ENCODE results near the gene IDH3G. TPM values are rescaled to one million over a fixed set of nuclear protein-coding genes. Genes with fewer than 3 reads are reported as not detected.

The IDH3G gene
- total RNA-seq, 1 donor from 2014 or later, result 41.9 TPM

- TF ChIP-seq EZH2 (IDR thresholded peaks at IDR 0.05; ENCODE audit: insufficient read depth, low read length) (no peak), CTCF (IDR thresholded peaks at IDR 0.05; ENCODE audit: insufficient read depth, low read depth, low read length) (no peak)
Observed at GRCh38 chrX:153806999-153807575, 12.9 kb upstream of the IDH3G start.

DNA sequence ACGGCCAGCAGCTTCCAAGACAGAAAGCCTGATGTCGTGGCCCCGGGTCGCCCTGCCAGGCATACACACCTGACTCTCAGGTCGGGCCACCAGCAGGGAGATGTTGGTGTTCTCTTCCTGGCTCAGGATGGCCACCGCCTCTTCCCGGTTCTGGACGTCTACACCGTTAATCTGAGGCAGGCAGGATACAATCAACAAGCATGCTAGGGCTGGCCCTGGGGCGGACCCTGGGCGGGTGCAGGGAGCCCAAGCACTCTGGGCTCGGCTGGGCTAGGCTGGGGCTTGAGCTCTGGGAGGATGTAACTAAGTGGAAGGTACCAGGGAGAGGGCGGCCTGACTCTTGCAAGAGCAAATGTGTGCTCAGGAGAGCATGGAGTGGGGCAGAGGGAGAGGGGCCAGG, 11.3 kb upstream of the IDH3G start:
- H3K9me3 ChIP-seq (ENCODE audit: insufficient read depth, low read depth, low read length), result no peaks in the 10 kb centered on the region
- no peaks in the 10 kb centered on the region for H3K79me2 ChIP-seq (ENCODE audit: insufficient read depth, low read length)
- no peaks in the 10 kb centered on the region for H3K36me3 ChIP-seq (ENCODE audit: insufficient read depth, low read length)
- H2AFZ ChIP-seq (ENCODE audit: low read depth, low read length), result no peak overlapping the region
- H3K9me3 Mint-ChIP-seq (ENCODE audit: unreplicated experiment), result no peaks in the 10 kb centered on the region
- peaks cover 3% of the 10 kb centered on the region for H3K36me3 Mint-ChIP-seq (ENCODE audit: low read depth, unreplicated experiment)
- no peaks in the 10 kb centered on the region for H3K4me1 ChIP-seq (ENCODE audit: insufficient read depth, low read length)
- no peak overlapping the region for H3K9ac ChIP-seq (ENCODE audit: low read length)
- no peaks in the 10 kb centered on the region for H3K4me1 Mint-ChIP-seq (ENCODE audit: low read depth, unreplicated experiment)
- FAIRE-seq (no peak), DNase-seq (ENCODE audit: low read depth) (no peak)
- no peak overlapping the region for H3K4me3 Mint-ChIP-seq (ENCODE audit: unreplicated experiment)
- peaks cover 2% of the 10 kb centered on the region for H3K27me3 Mint-ChIP-seq (ENCODE audit: low read depth, unreplicated experiment)
- H3K4me2 ChIP-seq (ENCODE audit: low read length), result no peak overlapping the region
- no peaks in the 10 kb centered on the region for H4K20me1 ChIP-seq (ENCODE audit: insufficient read depth, low read length)
- H3K27ac Mint-ChIP-seq (ENCODE audit: unreplicated experiment), result no peak overlapping the region
- H3K27me3 ChIP-seq (ENCODE audit: insufficient read depth, low read length), result no peaks in the 10 kb centered on the region
- no peak overlapping the region for H3K27ac ChIP-seq (ENCODE audit: low read depth, low read length)
- no peak overlapping the region for H3K4me3 ChIP-seq (ENCODE audit: insufficient read depth, low read depth, low read length)
- TF ChIP-seq CTCF (IDR thresholded peaks at IDR 0.05; ENCODE audit: insufficient read depth, low read depth, low read length) (no peak), EZH2 (IDR thresholded peaks at IDR 0.05; ENCODE audit: insufficient read depth, low read length) (no peak)

More at GRCh38 chrX:153806999-153807575, 12.9 kb upstream of the IDH3G start:
- H3K27me3 Mint-ChIP-seq (ENCODE audit: low read depth, unreplicated experiment), result peaks cover 2% of the 10 kb centered on the region
- H3K27me3 ChIP-seq (ENCODE audit: insufficient read depth, low read length), result no peaks in the 10 kb centered on the region
- no peaks in the 10 kb centered on the region for H3K4me1 Mint-ChIP-seq (ENCODE audit: low read depth, unreplicated experiment)
- H3K9me3 Mint-ChIP-seq (ENCODE audit: unreplicated experiment), result no peaks in the 10 kb centered on the region
- no peaks in the 10 kb centered on the region for H3K36me3 ChIP-seq (ENCODE audit: insufficient read depth, low read length)
- peaks cover 3% of the 10 kb centered on the region for H3K36me3 Mint-ChIP-seq (ENCODE audit: low read depth, unreplicated experiment)
- FAIRE-seq, result no peak
- no peak overlapping the region for H3K4me3 Mint-ChIP-seq (ENCODE audit: unreplicated experiment)
- no peaks in the 10 kb centered on the region for H3K4me1 ChIP-seq (ENCODE audit: insufficient read depth, low read length)
- no peak overlapping the region for H3K27ac ChIP-seq (ENCODE audit: low read depth, low read length)
- H2AFZ ChIP-seq (ENCODE audit: low read depth, low read length), result no peak overlapping the region
- no peaks in the 10 kb centered on the region for H4K20me1 ChIP-seq (ENCODE audit: insufficient read depth, low read length)
- H3K9me3 ChIP-seq (ENCODE audit: insufficient read depth, low read depth, low read length), result no peaks in the 10 kb centered on the region
- H3K4me3 ChIP-seq (ENCODE audit: insufficient read depth, low read depth, low read length), result no peak overlapping the region
- H3K27ac Mint-ChIP-seq (ENCODE audit: unreplicated experiment), result no peak overlapping the region
- H3K9ac ChIP-seq (ENCODE audit: low read length), result no peak overlapping the region
- DNase-seq (ENCODE audit: low read depth), result no peak
- H3K4me2 ChIP-seq (ENCODE audit: low read length), result no peak overlapping the region
- no peaks in the 10 kb centered on the region for H3K79me2 ChIP-seq (ENCODE audit: insufficient read depth, low read length)

GRCh38 chrX:153804621-153805020, 10.4 kb upstream of the IDH3G start:
- H3K79me2 ChIP-seq (ENCODE audit: insufficient read depth, low read length), result no peaks in the 10 kb centered on the region
- DNase-seq (ENCODE audit: low read depth) (no peak), FAIRE-seq (no peak)
- Mint-ChIP-seq H3K4me3 (ENCODE audit: unreplicated experiment) (no peak overlapping the region), H3K9me3 (ENCODE audit: unreplicated experiment) (no peaks in the 10 kb centered on the region), H3K27ac (ENCODE audit: unreplicated experiment) (no peak overlapping the region), H3K36me3 (ENCODE audit: low read depth, unreplicated experiment) (peaks cover 3% of the 10 kb centered on the region), H3K4me1 (ENCODE audit: low read depth, unreplicated experiment) (no peaks in the 10 kb centered on the region), H3K27me3 (ENCODE audit: low read depth, unreplicated experiment) (peaks cover 2% of the 10 kb centered on the region)
- H3K27ac ChIP-seq (ENCODE audit: low read depth, low read length), result no peak overlapping the region
- no peak overlapping the region for H3K4me3 ChIP-seq (ENCODE audit: insufficient read depth, low read depth, low read length)
- H3K4me2 ChIP-seq (ENCODE audit: low read length), result no peak overlapping the region
- TF ChIP-seq CTCF (IDR thresholded peaks at IDR 0.05; ENCODE audit: insufficient read depth, low read depth, low read length) (no peak), EZH2 (IDR thresholded peaks at IDR 0.05; ENCODE audit: insufficient read depth, low read length) (no peak)
- H3K9ac ChIP-seq (ENCODE audit: low read length), result no peak overlapping the region
- H2AFZ ChIP-seq (ENCODE audit: low read depth, low read length), result no peak overlapping the region
- no peaks in the 10 kb centered on the region for H3K4me1 ChIP-seq (ENCODE audit: insufficient read depth, low read length)
- H4K20me1 ChIP-seq (ENCODE audit: insufficient read depth, low read length), result no peaks in the 10 kb centered on the region
- H3K27me3 ChIP-seq (ENCODE audit: insufficient read depth, low read length), result no peaks in the 10 kb centered on the region
- no peaks in the 10 kb centered on the region for H3K36me3 ChIP-seq (ENCODE audit: insufficient read depth, low read length)
- H3K9me3 ChIP-seq (ENCODE audit: insufficient read depth, low read depth, low read length), result no peaks in the 10 kb centered on the region

All from astrocyte (in vitro differentiated cells and primary cell).